22Rv1 (cell line): ENCODE measurements around the gene UBN2.
"Not testable (repeated sequence)": the region's sequence is repeated elsewhere in the genome, so short reads cannot be mapped to it uniquely, and the experiment has no call there.

Experiments used
- H3K27ac ChIP-seq: fragments of 450-650 bp; 2 replicates; pipeline ENCODE4 v1.5.1; 2017
- CTCF ChIP-seq: fragments of 450-650 bp; IDR thresholded peaks from 2 replicates; pipeline ENCODE4 v1.5.1; 2017; ENCODE audit warnings: mild to moderate bottlenecking
- ZFX ChIP-seq: fragments of 450-650 bp; IDR thresholded peaks from 2 replicates; pipeline ENCODE4 v1.6.1; 2017; ENCODE audit warnings: antibody characterized with exemption, borderline replicate concordance

Gene UBN2

GRCh38 chr7:139330333-139331030 lies 99.4 kb downstream of the UBN2 start:
- TF ChIP-seq CTCF (no peak), ZFX (no peak)
- no peak overlapping the region for H3K27ac ChIP-seq

GRCh38 chr7:139332697-139333359 lies 101.8 kb downstream of the UBN2 start:
- no peak overlapping the region for H3K27ac ChIP-seq

GRCh38 chr7:139333443-139333842 lies 102.4 kb downstream of the UBN2 start:
- H3K27ac ChIP-seq, result not testable (repeated sequence)

More at GRCh38 chr7:139332697-139333359, 101.8 kb downstream of the UBN2 start:
- TF ChIP-seq CTCF (no peak), ZFX (no peak)

- TF ChIP-seq CTCF (no peak), ZFX (no peak)
- no peak overlapping the region for H3K27ac ChIP-seq
Observed at GRCh38 chr7:139334399-139335150, 103.5 kb downstream of the UBN2 start.

- peak overlapping the region; percentile 99 for H3K27ac ChIP-seq
- TF ChIP-seq CTCF (no peak), ZFX (no peak)
Observed at GRCh38 chr7:139339025-139339424, 108.0 kb downstream of the UBN2 start.

GRCh38 chr7:139339698-139340036 lies 108.6 kb downstream of the UBN2 start:
- TF ChIP-seq CTCF, result no peak
- no peak for TF ChIP-seq ZFX
- peak overlapping the region; percentile 99 for H3K27ac ChIP-seq

- H3K27ac ChIP-seq, result peak overlapping the region; percentile 99
- no peak for TF ChIP-seq ZFX
- peak; percentile 95 for TF ChIP-seq CTCF
Observed at GRCh38 chr7:139340037-139340807, 109.2 kb downstream of the UBN2 start.
